Astrocyte (in vitro differentiated cells and primary cell): Measurements from ENCODE around the gene RAD51B.

Source experiments
- CTCF ChIP-seq: IDR thresholded peaks from 2 replicates; pipeline ENCODE4 v1.5.1; 2011; ENCODE audit warnings: low read depth, mild to moderate bottlenecking, inconsistent platforms, low read length, moderate library complexity; ENCODE audit not compliant: insufficient read depth
- EZH2 ChIP-seq: IDR thresholded peaks from 2 replicates; pipeline ENCODE4 v1.6.1; 2012; ENCODE audit warnings: mild to moderate bottlenecking, low read length, inconsistent platforms; ENCODE audit not compliant: insufficient read depth

GRCh38 chr14:68730348-68730747 is 910.8 kb downstream of the RAD51B start:
- TF ChIP-seq CTCF (no peak), EZH2 (no peak)
